ENCODE measurements around the gene TET3.

The TET3 gene

DNA sequence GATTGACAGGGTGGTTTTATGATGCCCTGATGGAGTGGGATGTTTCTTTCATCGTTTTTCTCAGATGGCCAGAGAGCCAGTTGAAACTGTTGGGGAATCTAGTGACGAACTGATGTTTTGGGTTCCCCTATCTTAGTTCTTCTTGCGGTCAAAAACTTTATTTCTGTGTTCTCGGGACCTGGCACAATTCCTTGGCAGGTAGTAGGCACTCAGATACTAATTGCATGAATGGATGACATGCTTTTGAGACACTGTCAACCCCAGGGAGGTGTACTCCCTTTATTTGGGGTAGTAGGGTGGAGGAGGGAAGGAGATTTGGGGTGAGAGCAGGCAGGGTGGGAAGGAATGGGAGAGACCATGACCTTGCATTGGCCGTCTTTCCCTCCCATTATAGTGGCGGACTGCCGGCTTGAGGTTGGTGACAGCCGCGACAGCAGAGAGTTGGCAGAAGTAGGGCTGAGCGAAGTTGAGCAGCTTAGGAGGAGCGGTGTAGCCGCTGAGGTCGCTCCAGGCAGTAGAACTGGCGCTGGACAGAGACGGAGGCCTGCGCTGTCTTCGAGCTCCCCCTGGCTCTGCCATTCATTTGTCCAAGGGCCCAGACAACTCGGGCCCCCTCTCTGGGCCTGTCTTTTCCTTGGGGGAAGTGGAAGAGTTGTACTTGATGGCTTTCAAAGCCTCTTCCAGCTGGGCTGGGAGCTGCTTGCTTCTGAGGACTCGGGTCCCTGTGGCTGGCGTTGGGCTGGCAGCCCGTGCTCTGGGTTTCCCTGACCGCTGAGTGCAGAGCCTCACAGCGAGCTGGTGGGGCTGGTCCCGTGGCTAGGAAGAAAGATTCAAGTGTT is 2.6 kb downstream of the TET3 start:
- DNase-seq (ENCODE audit: low read depth, low spot score): peak; percentile 81

DNA sequence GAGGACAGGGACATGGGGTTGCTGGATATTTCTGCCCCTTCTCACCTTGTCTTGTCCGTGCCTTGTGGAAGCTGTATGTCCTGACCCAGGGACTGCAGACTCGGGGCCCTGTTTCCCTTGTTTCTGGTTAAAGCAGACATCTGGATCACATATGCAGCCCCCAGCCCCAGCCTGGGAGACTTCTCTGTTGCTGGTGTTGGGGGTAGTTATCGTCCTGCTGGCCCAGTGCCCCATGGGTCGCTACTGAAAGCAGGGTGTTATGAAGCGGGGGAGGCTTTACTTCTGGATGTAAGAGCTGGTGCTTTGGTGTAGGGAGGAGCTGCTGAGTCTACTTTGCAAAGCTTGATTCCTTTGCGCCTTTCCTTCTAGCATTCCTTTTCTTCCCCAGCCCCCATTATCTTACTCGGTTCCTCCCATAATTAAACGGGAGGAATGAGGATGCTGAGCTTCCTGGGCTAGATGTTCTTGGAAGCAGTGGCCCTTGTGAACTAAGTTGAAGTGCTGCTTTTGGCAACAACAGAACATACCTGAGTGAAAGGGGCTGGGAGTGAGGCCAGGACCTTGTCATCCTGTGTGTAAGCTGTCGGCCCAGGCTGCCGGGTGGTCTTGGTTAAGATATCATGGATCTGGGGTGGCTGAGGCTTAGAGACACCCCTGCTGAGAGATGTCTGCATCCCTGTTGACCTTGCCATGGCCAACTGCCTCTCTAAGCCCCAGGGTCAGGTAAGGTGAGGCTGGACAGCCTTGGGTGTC is 3.4 kb downstream of the TET3 start:
- peak; percentile 91 for DNase-seq (ENCODE audit: low read depth, low spot score)

DNA sequence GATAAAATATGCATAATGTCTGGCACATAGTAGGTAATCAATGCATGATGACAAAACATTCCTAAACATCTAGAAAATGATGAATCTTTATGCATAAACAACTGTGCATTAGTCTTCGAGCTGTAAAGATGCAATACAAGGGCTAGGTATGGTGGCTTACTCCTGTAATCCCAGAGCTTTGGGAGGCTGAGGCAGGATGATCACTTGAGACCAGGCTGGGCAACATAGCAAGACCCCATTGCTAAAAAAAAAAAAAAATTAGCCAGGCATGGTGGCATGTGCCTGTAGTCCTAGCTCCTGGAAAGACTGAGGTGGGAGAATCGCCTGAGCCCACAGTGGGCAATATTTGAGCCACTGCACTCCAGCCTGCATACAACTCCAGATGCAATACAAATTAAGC is 5.3 kb downstream of the TET3 start:
- no peak for DNase-seq (ENCODE audit: low read depth, low spot score)

DNA sequence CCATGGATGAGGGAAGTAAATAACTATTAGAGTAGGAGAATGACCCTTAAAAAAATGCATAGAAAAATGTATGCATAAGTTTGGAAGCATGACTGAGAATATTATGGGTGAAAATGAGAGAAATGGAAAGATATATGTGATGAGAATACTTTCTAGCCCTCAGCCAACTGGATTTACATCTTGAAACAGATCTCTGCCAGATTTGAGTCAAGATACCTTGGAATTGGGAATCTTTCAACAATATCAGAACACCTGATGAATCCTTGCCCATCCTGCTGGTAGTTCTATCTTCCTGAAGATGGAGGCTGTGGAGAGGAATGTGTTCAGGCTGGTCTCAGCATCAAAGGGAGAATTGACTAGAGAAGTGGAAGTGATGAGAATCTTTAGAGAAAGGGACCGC is 5.8 kb downstream of the TET3 start:
- DNase-seq (ENCODE audit: low read depth, low spot score): no peak

DNA sequence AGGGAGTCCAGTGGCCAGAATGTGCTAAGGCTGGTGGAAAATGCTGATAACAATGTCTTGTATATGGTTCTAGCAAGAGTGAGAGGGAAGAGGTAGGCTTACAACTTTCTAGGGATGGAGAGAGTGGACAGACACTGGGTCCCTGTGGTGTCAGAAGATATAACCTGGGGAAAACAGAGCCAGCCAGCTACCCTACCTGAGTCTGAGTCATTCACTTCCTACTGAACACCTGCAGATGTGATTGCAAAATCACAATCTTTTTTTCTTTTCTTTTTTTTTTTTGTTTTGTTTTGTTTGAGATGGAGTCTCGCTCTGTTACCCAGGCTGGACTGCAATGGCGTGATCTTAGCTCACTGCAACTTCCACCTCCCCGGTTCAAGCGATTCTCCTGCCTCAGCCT is 7.3 kb downstream of the TET3 start:
- DNase-seq (ENCODE audit: low read depth, low spot score): no peak

DNA sequence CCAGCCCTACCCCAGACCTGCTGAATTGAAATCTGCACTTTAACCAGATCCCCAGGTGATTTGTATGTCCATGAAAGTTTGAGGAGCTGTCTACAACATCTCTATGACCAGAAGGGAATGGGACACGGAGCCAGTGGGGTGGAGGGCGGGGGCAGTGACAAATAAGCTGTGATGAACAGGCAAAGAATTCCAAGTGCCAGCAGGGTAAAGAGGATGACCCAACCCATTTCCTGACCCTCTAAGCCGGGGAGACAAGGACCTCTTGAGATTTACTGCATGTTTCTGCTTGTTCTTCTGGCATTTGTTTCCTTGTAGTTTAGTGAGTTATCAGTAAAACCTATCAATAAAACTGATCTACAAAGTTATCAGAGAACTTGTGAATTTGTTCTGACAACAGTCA is 8.7 kb downstream of the TET3 start:
- no peak for DNase-seq (ENCODE audit: low read depth, low spot score)

DNA sequence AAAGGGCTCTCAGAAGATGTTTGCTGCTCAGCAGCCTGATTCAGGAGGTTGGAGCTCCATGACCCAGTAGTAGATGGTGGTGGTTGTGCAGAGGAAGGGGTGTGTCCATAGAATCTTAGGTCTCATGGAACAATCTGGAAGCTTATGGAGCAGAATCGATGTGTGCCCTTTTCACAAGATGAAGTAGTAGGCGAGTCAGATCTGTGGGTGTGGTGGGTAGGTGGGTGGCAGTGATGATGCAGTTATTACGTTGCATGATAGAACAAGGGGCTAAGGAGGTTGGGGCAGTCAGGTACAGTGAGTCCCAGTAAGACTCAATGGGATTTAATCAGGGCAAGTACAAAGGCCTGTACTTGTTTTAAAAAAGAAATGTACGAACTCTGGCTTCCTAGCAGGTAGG is 9.1 kb downstream of the TET3 start:
- no peak for DNase-seq (ENCODE audit: low read depth, low spot score)

DNA sequence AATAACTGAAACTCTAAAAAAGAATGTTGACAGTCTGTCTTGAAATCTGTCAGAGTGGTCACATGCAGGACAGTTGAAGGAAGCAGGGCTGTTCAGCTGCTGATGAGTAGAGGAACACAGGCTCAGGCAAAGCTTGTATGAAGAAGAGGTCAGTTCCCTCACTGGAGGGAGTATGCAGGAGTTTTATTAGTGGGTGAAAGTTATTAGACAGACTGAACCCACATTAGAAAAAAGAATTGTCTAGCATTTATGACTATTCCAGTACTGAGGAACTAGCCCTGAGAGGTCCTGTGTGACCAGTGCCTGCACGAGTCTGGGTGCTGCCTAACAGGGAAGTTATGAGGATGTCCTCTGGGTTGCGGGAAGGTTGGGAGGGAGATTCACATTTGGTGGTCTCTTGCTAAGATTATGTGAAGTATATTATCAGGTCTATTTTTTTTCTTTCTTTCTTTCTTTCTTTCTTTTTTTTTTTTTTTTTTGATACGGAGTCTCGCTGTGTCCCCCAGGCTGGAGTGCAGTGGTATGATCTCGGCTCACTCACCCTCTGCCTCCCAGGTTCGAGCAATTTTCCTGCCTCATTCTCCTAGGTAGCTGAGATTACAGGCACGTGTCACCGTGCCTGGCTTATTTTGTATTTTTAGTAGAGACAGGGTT is 9.6 kb downstream of the TET3 start:
- no peak for DNase-seq (ENCODE audit: low read depth, low spot score)

DNA sequence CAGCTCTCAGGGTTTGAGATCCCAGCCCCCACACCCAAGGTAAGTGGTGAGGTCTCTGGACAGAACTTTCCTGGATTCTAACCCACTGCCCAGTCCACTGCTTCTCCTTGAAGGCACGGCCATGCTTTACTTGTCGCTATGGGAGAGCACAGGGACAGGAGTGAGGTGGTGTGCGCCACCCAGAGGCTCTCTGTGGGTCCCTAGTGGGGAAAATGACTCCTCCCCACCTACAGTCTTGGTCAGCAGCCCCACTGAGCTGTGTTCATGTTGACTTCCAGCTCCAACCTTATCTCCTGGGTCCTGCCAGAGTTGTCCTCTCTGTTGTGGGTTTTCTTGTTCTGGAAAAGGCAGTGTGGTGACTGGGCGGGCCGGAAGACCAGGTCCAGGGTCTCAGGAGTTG is 11.1 kb downstream of the TET3 start:
- no peak for DNase-seq (ENCODE audit: low read depth, low spot score)

DNA sequence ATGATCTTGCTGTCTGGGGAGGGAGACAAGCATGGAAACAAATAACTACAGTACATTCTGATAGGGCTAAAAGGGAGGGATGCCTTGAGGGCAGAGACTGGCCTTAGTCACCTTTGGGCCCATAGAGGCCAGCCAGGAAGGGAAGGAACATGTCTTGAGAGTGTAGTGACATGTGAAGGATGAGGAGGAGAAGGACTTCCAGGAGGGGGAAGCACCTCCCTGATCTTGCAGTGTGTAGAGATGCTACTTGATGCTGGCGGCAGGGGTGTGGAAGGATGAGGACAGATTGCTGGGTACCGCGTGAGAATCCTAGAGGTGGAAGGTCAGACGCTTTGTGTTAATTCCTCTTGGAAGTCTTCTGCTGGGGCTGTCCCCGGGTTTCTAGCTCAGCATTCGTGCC is 13.1 kb downstream of the TET3 start:
- no peak for DNase-seq (ENCODE audit: low read depth, low spot score)

DNA sequence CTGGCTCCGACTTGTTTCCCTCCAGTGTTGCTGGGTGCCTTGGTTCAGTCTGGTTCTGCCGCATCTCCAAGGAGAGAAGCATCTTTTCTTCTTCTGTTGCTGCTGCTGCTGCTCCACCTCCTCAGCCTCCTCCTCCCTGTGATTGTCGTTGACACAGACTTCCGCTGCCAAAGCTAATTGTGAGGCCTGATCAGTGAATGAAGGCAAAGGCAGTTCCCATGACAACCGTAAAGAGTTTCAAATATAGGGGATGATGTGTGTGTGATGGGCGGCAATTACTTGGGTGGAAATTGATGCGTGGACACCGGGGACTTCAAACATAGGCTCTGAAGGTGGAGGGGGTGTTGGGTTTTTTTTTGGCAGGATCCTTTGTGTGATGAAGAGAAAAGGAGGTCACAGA is 13.7 kb downstream of the TET3 start:
- DNase-seq (ENCODE audit: low read depth, low spot score): no peak

DNA sequence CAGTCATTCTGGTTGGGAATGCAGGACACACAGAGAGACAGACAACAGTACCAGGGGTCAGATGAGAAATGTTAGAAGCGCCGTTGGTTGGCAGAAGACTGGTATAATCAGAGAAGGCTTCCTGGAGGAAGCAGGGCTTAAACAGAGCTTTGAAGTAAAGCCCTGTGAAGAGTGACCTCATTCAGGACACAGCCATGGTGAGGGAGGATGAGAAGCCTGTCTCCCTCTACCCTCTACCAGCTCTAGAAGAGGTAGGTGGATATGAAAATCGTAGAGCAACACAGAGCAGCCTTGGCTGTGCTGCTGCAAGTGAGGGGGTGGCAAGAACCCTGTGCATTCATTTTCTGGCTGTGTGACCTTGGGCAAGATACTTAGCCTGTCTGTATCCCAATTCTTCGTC is 14.2 kb downstream of the TET3 start:
- no peak for DNase-seq (ENCODE audit: low read depth, low spot score)

DNA sequence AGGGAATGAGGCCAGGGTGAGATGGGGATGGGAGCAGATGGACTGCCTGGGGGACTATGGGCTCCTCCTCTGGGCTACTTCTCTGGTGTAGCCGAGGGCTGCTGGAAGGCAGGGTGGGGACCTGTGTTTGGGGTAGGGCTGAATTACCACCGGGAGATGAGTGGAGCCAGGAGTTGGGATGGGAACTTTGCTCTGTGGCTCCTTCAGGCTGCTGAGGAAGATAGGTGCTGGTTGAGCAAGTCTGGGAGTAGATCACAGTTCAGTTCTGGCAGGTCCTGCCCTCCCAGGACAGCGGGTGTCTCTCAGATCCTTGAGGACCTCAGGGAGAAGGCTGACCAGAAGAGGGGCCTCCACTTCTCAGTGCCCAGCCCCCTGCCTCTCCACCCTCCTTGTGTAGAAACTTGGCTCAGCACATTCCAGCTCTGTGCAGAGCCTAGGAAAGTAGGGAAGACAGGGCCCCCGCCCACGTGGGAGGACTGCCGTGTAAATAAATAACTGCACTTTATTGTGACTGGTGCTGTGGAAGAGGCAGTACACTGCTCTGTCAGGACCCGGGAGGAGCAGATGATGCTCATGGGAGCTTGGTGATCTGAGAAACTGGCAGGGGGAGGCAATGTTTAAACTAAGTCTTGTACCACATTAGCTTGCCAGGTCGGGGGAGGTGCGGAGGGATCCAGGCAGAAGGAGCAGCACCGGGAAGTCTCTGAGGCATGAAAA is 15.3 kb downstream of the TET3 start:
- DNase-seq (ENCODE audit: low read depth, low spot score): peak; percentile 46

DNA sequence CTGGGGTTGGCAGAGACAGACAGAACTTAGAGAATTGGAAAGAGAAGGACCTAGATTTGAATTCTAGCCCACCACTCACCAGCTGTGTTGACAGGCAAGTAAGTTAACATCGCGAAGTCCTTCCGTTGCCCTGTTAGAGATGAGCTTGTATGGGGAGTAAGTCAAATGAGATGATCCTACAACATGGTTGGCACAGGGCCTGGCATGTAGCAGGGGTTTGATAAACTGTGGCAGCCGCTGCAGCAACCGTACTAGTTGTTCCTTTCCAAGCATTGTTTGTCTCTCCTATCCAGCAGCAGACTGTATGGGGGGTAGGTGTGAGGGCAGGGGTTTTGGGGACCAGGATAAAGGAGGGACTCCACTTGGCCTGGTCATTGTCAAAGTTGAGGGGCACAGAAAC is 16.0 kb downstream of the TET3 start:
- no peak for DNase-seq (ENCODE audit: low read depth, low spot score)

DNA sequence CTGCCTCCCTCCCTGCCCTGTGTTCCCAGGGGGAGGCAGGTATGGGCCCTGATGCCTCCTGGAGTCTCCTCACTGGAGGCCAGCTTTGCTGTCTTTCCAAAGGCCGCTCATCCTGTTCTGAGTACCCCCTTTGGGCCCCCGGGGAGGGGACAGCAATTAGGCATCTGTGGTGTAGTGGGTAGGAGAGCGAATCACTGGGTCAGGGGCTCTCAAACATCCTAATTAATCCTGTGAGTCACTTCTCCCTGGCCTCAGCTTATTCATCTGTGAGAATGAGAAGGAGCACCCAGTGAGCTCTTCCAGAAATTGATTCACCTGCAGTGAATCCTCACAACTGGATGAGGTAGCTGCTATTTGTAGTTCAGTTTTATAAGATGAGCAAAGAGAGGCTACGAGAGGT is 16.4 kb downstream of the TET3 start:
- DNase-seq (ENCODE audit: low read depth, low spot score): no peak

DNA sequence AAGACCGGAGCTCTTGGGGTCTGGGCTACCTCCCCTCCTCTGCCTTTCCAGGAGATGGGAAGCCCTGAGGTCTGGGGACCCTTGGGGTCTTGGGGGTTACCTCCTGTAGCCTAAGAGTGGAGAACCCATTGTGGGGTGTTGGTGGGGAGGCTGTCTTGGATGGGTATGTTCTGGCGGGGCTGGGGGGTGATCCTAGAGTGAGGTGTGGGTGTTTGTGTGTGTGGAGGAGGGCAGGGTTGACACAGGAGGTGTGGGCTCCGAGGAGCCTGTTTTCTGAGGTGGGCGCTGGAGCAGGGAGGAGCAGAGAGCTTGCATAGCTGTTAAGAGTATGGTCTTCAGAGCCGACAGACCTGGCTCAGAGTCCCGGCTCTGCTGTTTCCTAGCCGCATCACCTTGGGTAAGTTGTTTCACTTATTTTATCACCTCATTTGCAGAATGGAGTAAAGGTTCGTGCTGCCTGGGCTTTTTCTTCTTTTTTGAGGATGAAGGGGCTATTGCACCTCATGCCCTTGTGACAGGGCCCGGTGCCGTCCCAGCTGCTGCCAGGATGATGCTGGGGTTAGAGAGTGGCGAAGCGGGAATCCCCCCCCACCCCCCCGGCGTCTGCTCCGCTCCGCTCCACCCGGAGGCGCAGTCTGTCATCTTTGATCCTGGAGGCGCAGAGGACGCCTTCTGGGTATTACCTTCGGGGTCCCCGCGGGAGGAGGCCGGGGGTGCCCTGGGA is 17.2 kb downstream of the TET3 start:
- DNase-seq (ENCODE audit: low read depth, low spot score): no peak

DNA sequence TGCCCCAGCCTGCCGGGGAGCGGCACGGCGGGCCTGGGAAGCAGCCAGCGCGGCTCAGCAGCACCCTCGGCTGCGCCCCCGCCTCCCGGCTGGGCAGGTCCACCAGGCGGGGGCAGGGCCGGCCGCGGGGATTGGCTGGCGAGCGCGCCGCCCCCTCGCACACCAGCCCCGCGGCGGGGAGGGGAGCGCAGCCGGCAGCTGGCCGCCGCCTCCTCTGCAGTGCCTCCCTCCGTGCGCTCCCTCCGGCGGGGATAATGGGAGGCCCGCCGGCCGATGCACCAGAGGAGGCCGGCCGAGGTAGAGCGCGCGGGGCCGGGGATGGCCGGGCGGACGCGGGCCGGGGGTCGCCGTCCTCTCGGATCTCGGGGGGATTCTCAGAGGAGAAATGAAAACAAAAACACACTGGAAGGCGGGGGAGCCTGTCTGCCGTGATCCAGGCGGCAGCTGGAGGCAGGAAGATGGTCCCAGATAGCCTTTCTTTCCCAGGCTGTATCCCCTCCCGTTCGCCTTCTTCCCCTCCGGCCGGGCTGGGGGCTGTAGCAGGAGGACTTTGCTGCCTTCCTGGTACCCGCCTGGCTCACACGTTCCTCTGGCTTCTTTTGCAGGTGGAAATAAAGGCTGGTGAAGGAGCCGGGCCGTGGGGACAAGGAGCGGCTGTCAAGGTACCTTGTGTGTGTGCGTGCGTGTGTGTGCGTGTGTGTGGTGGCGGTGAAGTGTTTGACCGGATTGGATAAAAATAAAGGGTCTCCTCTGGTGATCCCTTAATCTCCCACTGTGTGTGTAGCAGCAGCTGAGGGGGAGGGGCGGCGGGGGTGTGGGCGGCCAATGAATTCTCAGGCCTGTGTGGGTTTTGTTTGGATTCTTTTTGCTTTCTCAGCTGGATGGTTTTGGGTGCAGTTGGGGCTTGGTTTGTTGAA is 18.1 kb downstream of the TET3 start:
- DNase-seq (ENCODE audit: low read depth, low spot score): peak; percentile 96

DNA sequence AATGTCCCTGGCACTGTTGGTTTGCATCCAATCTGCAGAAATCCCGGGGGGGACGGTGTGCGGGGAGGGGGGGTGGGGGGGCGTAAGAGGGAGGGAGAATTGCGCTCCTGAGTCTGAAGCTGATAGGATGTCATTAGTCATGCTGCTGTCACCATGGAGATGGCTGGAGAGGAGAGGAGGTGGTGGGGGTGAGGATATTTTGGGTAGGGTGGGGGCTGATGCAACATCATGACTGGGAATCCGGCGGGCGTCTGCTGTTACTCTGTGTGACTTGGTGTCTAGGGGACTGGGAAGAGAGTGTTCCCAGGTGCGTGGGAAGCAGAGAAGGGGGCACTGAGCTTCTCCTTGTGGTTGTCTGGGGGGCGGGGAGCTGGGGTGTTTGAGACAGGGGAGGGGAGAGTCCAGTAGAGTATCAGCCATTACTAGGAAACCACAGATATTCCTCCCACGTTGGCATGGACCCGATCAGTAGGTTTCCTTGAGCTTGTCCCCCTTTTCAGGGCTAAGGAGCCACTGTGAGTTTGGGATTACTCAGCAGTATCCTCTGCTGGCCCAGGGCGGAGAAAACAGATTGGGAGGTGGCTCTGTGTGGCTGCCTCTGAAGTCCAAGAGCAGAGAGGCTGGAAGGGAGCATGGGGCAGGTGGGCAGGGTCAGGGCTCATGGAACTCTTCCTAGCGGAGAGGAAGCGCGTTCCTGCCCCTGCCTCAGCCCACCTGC is 18.9 kb downstream of the TET3 start:
- peak; percentile 62 for DNase-seq (ENCODE audit: low read depth, low spot score)

Data from astrocyte of the hippocampus (primary cell).